Stomach (tissue), 4 donors: ENCODE data around the gene PDLIM7.

Experiments used
- EP300 ChIP-seq: sonication (generic); formaldehyde crosslinking; IDR thresholded peaks from one replicate; pipeline ENCODE4 v1.6.1; 2017; ENCODE audit warnings: antibody characterized with exemption
- POLR2A ChIP-seq, 4 donors: fragments of 450-650 bp; IDR thresholded peaks; one replicate each; pipeline ENCODE4 v1.6.1; 2016; ENCODE audit warnings: antibody characterized with exemption in 4 of 4, control low read depth in 2 of 4, mild to moderate bottlenecking in 1 of 4, moderate library complexity in 1 of 4

DNA sequence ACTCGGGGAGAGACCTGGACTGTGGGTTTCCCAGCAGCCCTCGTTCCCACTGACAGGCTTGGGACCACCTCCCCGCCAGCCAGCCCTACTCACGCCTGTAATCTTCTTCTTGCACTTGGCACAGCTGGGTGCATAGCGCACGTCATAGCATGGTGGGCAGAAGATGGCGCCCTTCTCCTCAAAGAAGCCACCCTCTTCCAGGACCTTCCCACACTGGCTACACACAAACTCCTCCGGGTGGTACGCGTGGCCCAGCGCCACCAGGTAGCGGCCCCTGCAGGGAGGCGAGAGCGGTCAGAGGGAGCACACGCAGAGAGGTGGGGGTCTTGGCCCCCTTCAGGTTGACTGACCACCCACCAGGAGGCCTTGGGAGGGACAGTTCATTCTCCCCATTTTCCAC is 9.4 kb downstream of the PDLIM7 start:
- TF ChIP-seq EP300 = no peak
- no peak for TF ChIP-seq POLR2A (IDR thresholded peaks at IDR 0.05)
